HCT116 (cell line): ENCODE results near the gene SP110. TPM values are rescaled to one million over a fixed set of nuclear protein-coding genes. Genes with fewer than 3 reads are reported as not detected.

Experiments used
- ATAC-seq: fragments of 200-7000 bp; cut with Tn5 transposase; 2 replicates; pipeline ENCODE4 v1.9.1; 2020; ENCODE audit warnings: mild to moderate bottlenecking, moderate library complexity
- BruUV-seq: library from RNA; stranded (reverse); fragments of 400-500 nt; replicated peaks from 2 replicates; lab custom pipeline; 2021; lab: Mats Ljungman, UMichigan
- CTCF ChIA-PET: fragments of 300-600 bp; sonication (Branson Sonifier 250); formaldehyde crosslinking; loops from one replicate; lab custom pipeline; 2021; ENCODE audit warnings: antibody characterized with exemption; lab: Charles Lee
- POLR2A ChIA-PET: fragments of 300-600, 350-600 bp; sonication (Branson Sonifier 250); formaldehyde crosslinking; loops from one replicate; lab custom pipeline; 2021; ENCODE audit warnings: antibody characterized with exemption; lab: Charles Lee
- RAD21 ChIA-PET, 2 experiments: fragments of 300-600 bp; sonication (Branson Sonifier 250); formaldehyde crosslinking; loops; one replicate each; lab custom pipeline; 2023; ENCODE audit warnings: low total read pairs in 2 of 2; ENCODE audit not compliant: uncharacterized antibody in 2 of 2, unreplicated experiment in 2 of 2, low non-redundant PET in 1 of 2; lab: Charles Lee
- DNase-seq: peaks from one replicate; pipeline ENCODE4 v3.0.0-alpha.2; 2010; ENCODE audit warnings: low read depth, low spot score
- H2AFZ ChIP-seq: fragments of 200-600 bp; shearing (Covaris generic), sonication (generic); 2 replicates; pipeline ENCODE4 v1.6.1; 2017; ENCODE audit warnings: low read depth, mixed run types, mixed read lengths, antibody characterized with exemption, low read length; ENCODE audit not compliant: poor library complexity, severe bottlenecking
- H3K27ac ChIP-seq: 2 replicates; pipeline ENCODE4 v1.5.1; 2012; ENCODE audit warnings: low read depth, low read length
- H3K27me3 ChIP-seq: fragments of 200-600 bp; sonication (generic); 2 replicates; pipeline ENCODE4 v1.6.1; 2016; ENCODE audit warnings: mixed run types, low read length, mixed read lengths; ENCODE audit not compliant: insufficient read depth
- H3K36me3 ChIP-seq, 2 experiments: fragments of 200-500 bp in 1 of 2; fragments of 200-600 bp in 1 of 2; sonication (Bioruptor generic) in 1 of 2; sonication (generic) in 1 of 2; 2 replicates each; pipeline versions ENCODE4 v1.5.1 to v1.6.1; 2014 to 2016; ENCODE audit warnings: low read length in 2 of 2, inconsistent platforms in 1 of 2, mixed read lengths in 1 of 2, mixed run types in 1 of 2; ENCODE audit not compliant: insufficient read depth in 2 of 2, control insufficient read depth in 1 of 2
- H3K4me1 ChIP-seq, 2 experiments: fragments of 200-600 bp in 1 of 2; sonication (generic) in 1 of 2; 2 replicates each; pipeline versions ENCODE4 v1.5.1 to v1.6.1; 2012 to 2017; ENCODE audit warnings: low read length in 2 of 2, inconsistent platforms in 1 of 2, mild to moderate bottlenecking in 1 of 2, mixed read lengths in 1 of 2, mixed run types in 1 of 2, moderate library complexity in 1 of 2; ENCODE audit not compliant: insufficient read depth in 2 of 2, control insufficient read depth in 1 of 2
- H3K4me2 ChIP-seq: fragments of 200-600 bp; sonication (generic); 2 replicates; pipeline ENCODE4 v1.6.1; 2017; ENCODE audit warnings: mixed run types, low read length, mixed read lengths
- H3K4me3 ChIP-seq, 2 experiments: fragments of 200-600 bp in 1 of 2; sonication (generic) in 1 of 2; replicated peaks in 1 of 2; 2 replicates each; pipeline ENCODE4 v1.5.1; 2011 to 2016; ENCODE audit warnings: low read length in 2 of 2, control low read depth in 1 of 2, low read depth in 1 of 2, mild to moderate bottlenecking in 1 of 2, mixed read lengths in 1 of 2, mixed run types in 1 of 2
- H3K79me2 ChIP-seq: fragments of 200-600 bp; sonication (generic); 2 replicates; pipeline ENCODE4 v1.6.1; 2017; ENCODE audit warnings: mild to moderate bottlenecking, mixed run types, low read length, moderate library complexity, mixed read lengths; ENCODE audit not compliant: insufficient read depth
- H3K9ac ChIP-seq: fragments of 200-600 bp; sonication (generic); 2 replicates; pipeline ENCODE4 v1.6.1; 2016; ENCODE audit warnings: low read length, mixed read lengths
- H3K9me2 ChIP-seq: fragments of 200-600 bp; sonication (generic), shearing (Covaris generic); 2 replicates; pipeline ENCODE4 v1.6.1; 2017; ENCODE audit warnings: mixed run types, mild to moderate bottlenecking, moderate library complexity; ENCODE audit not compliant: insufficient read depth
- H3K9me3 ChIP-seq, 2 experiments: fragments of 200-500 bp in 1 of 2; fragments of 200-600 bp in 1 of 2; sonication (Bioruptor generic) in 1 of 2; sonication (generic) in 1 of 2; 2 replicates each; pipeline ENCODE4 v1.6.1; 2014 to 2017; ENCODE audit warnings: low read length in 2 of 2, mixed read lengths in 2 of 2, inconsistent platforms in 1 of 2, low read depth in 1 of 2, mild to moderate bottlenecking in 1 of 2, mixed run types in 1 of 2, moderate library complexity in 1 of 2; ENCODE audit not compliant: control insufficient read depth in 1 of 2, insufficient read depth in 1 of 2
- H4K20me1 ChIP-seq: fragments of 200-600 bp; sonication (generic), shearing (Covaris generic); 2 replicates; pipeline ENCODE4 v1.6.1; 2017; ENCODE audit warnings: mixed run types, mild to moderate bottlenecking, moderate library complexity; ENCODE audit not compliant: insufficient read depth
- CEBPB ChIP-seq: IDR thresholded peaks from 2 replicates; pipeline ENCODE4 v1.6.1; 2012; ENCODE audit warnings: low read depth
- FOSL1 ChIP-seq: IDR thresholded peaks from 2 replicates; pipeline ENCODE4 v1.6.1; 2012; ENCODE audit warnings: low read depth
- MAX ChIP-seq: IDR thresholded peaks from 2 replicates; pipeline ENCODE4 v1.6.1; 2012
- RAD21 ChIP-seq: IDR thresholded peaks from 2 replicates; pipeline ENCODE4 v1.6.1; 2012; ENCODE audit warnings: low read depth, mild to moderate bottlenecking
- YY1 ChIP-seq: IDR thresholded peaks from 2 replicates; pipeline ENCODE4 v1.6.1; 2011; ENCODE audit warnings: low read length, low read depth, moderate library complexity, mild to moderate bottlenecking; ENCODE audit not compliant: insufficient replicate concordance; ENCODE audit errors: extremely low read depth
- ZFX ChIP-seq: fragments of 450-650 bp; IDR thresholded peaks from 2 replicates; pipeline ENCODE4 v1.6.1; 2017
- ZNF274 ChIP-seq: fragments of 200-500 bp; sonication (Bioruptor generic); IDR thresholded peaks from 2 replicates; pipeline ENCODE4 v1.6.1; 2014; ENCODE audit warnings: mild to moderate bottlenecking, low read depth, low read length, inconsistent platforms
- intact Hi-C: fragments of 100-400 bp; cut with micrococcal nuclease; formaldehyde crosslinking; loops from 2 replicates; pipeline ENCODE4 v1.10.0; 2022
- total RNA-seq: library from RNA; stranded (reverse); gene quantifications from one replicate; pipeline ENCODE4 v1.2.1, GENCODE V29; 2021; ENCODE audit not compliant: unreplicated experiment
- TF ChIP-seq, protein P1 (sequence below): IDR thresholded peaks from 2 replicates; pipeline ENCODE4 v1.6.1; 2012; ENCODE audit warnings: low read depth

Gene SP110
- total RNA-seq, 1 experiment from 2014 or later = 8.5 TPM

DNA sequence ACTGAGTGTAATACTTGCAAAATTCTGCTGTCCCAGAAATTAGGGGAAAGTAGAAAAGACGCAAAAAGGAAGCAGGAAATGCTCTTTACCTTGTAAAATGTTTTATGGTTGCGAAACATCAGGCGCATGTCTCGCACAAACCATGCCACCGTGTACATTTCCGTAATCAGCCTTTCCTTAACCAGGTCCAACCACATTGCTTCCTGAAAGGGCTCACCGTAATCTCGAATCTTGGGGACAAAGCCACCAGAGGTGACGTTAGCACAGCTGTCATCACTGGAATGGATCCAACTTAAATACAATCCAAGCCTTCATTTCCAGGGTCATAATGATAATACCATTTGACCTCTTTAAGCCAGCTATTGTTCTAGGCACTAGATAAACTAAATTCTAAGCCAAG, 49.3 kb downstream of the SP110 start (continued):
- no peak for TF ChIP-seq FOSL1
- no peak for TF ChIP-seq ZNF274

DNA sequence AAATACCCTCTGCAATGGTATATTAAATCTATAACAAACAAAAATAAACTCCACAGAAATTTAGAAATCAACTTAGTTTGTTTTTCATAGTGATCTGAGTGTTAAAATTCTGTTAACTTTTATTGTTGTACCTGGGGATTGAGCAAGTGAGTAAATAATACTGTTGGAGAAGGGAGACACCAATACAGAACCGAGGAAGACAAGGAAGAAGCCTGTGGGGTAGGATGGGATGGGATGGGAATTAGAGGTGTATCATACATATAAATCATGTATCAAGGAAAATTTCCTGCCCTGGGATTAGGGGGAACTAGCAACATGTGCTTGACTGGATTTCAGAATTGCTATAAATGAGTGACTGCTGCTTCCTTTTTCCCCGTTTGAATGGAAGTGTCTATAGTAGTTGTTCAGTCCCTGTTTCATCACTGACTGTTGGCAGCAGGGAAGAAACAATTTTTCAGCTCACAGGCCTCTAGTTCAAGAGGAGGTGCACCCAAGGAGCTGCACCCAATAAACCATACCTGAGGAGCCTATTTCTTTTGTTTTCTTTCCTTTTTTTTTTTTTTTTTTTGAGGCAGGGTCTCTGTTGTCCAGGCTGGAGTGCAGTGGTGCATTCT, 53.1 kb downstream of the SP110 start:
- ATAC-seq (no peak), DNase-seq (no peak)
- POLR2A ChIA-PET = no interaction called here
- Histone ChIP-seq H3K9ac (no peak overlapping the region), H4K20me1 (no peaks in the 10 kb centered on the region), H3K4me3 (no peak overlapping the region), H3K36me3 (no peaks in the 10 kb centered on the region), H3K4me2 (no peak overlapping the region), H3K27me3 (no peaks in the 10 kb centered on the region), H3K9me3 (no peaks in the 10 kb centered on the region), H3K9me2 (no peaks in the 10 kb centered on the region), H3K4me1 (no peaks in the 10 kb centered on the region), H3K79me2 (no peaks in the 10 kb centered on the region), H3K27ac (no peak overlapping the region), H2AFZ (no peak overlapping the region)
- intact Hi-C loops = loop anchor here (10.0 kb wide), 1 partner anchor 362 kb away; no protein-coding TSS in a partner anchor
- TF ChIP-seq RAD21 (no peak), ZFX (no peak), MAX (no peak), CEBPB (no peak), YY1 (no peak)
- TF ChIP-seq, protein P1, sequence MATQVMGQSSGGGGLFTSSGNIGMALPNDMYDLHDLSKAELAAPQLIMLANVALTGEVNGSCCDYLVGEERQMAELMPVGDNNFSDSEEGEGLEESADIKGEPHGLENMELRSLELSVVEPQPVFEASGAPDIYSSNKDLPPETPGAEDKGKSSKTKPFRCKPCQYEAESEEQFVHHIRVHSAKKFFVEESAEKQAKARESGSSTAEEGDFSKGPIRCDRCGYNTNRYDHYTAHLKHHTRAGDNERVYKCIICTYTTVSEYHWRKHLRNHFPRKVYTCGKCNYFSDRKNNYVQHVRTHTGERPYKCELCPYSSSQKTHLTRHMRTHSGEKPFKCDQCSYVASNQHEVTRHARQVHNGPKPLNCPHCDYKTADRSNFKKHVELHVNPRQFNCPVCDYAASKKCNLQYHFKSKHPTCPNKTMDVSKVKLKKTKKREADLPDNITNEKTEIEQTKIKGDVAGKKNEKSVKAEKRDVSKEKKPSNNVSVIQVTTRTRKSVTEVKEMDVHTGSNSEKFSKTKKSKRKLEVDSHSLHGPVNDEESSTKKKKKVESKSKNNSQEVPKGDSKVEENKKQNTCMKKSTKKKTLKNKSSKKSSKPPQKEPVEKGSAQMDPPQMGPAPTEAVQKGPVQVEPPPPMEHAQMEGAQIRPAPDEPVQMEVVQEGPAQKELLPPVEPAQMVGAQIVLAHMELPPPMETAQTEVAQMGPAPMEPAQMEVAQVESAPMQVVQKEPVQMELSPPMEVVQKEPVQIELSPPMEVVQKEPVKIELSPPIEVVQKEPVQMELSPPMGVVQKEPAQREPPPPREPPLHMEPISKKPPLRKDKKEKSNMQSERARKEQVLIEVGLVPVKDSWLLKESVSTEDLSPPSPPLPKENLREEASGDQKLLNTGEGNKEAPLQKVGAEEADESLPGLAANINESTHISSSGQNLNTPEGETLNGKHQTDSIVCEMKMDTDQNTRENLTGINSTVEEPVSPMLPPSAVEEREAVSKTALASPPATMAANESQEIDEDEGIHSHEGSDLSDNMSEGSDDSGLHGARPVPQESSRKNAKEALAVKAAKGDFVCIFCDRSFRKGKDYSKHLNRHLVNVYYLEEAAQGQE = no peak
- CTCF ChIA-PET = no interaction called here
- RAD21 ChIA-PET = no interaction called here
- BruUV-seq = no TSS peak
